CD4-positive, alpha-beta memory T cell (primary cell): ENCODE data around the gene ANKMY1. TPM values are rescaled to one million over a fixed set of nuclear protein-coding genes. Genes with fewer than 3 reads are reported as not detected.

Source experiments
- CTCF ChIA-PET: fragments of 350-600 bp; sonication (Branson Sonifier 250); formaldehyde crosslinking; loops from one replicate; lab custom pipeline; 2021; ENCODE audit warnings: inconsistent platforms; ENCODE audit not compliant: partially characterized antibody; lab: Charles Lee
- POLR2A ChIA-PET: fragments of 350-600 bp; sonication (Branson Sonifier 250); formaldehyde crosslinking; loops from one replicate; lab custom pipeline; 2021; ENCODE audit not compliant: partially characterized antibody; lab: Charles Lee
- DNase-seq, 5 donors: peaks; one replicate each; pipeline versions ENCODE4 v3.0.0 to v3.0.0-alpha.2; 2020 to 2022; ENCODE audit warnings: mixed read lengths in 1 of 5
- H3K27ac ChIP-seq: one replicate; pipeline ENCODE4 v1.7.0; 2013; ENCODE audit warnings: low read depth, low read length
- H3K27me3 ChIP-seq: 2 replicates; pipeline ENCODE4 v1.7.0; 2013; ENCODE audit warnings: mild to moderate bottlenecking, low read length, moderate library complexity; ENCODE audit not compliant: insufficient read depth
- H3K36me3 ChIP-seq: 2 replicates; pipeline ENCODE4 v1.7.0; 2013; ENCODE audit warnings: mild to moderate bottlenecking, low read length, moderate library complexity; ENCODE audit not compliant: insufficient read depth
- H3K4me1 ChIP-seq: 2 replicates; pipeline ENCODE4 v1.7.0; 2013; ENCODE audit warnings: mild to moderate bottlenecking, low read length, moderate library complexity; ENCODE audit not compliant: insufficient read depth
- H3K4me3 ChIP-seq, 2 donors: one replicate each; pipeline ENCODE4 v1.7.0; 2013; ENCODE audit warnings: low read length in 2 of 2, mild to moderate bottlenecking in 1 of 2
- H3K9me3 ChIP-seq, 2 donors: one replicate each; pipeline ENCODE4 v1.7.0; 2013; ENCODE audit warnings: low read length in 2 of 2, control low read depth in 1 of 2; ENCODE audit not compliant: control insufficient read depth in 1 of 2
- H3K27ac Mint-ChIP-seq, 7 donors: one replicate each; pipeline ENCODE4 v1.8.0; 2020 to 2021; ENCODE audit warnings: mixed read lengths in 7 of 7, mild to moderate bottlenecking in 6 of 7, inconsistent platforms in 3 of 7, moderate library complexity in 3 of 7
- H3K27me3 Mint-ChIP-seq, 2 donors: one replicate each; pipeline ENCODE4 v1.8.0; 2020 to 2021; ENCODE audit warnings: mixed read lengths in 2 of 2
- H3K36me3 Mint-ChIP-seq, 2 donors: one replicate each; pipeline ENCODE4 v1.8.0; 2020 to 2021; ENCODE audit warnings: mixed read lengths in 2 of 2, inconsistent platforms in 1 of 2, mild to moderate bottlenecking in 1 of 2
- H3K4me1 Mint-ChIP-seq, 4 donors: one replicate each; pipeline ENCODE4 v1.8.0; 2020 to 2021; ENCODE audit warnings: mixed read lengths in 4 of 4, mild to moderate bottlenecking in 1 of 4
- H3K4me3 Mint-ChIP-seq, 8 donors: one replicate each; pipeline ENCODE4 v1.8.0; 2020 to 2021; ENCODE audit warnings: mixed read lengths in 8 of 8, mild to moderate bottlenecking in 7 of 8, moderate library complexity in 6 of 8, inconsistent platforms in 3 of 8
- H3K9me3 Mint-ChIP-seq, 8 donors: one replicate each; pipeline ENCODE4 v1.8.0; 2020 to 2021; ENCODE audit warnings: mixed read lengths in 8 of 8, mild to moderate bottlenecking in 5 of 8, inconsistent platforms in 3 of 8, moderate library complexity in 1 of 8
- intact Hi-C: fragments of 100-400 bp; cut with micrococcal nuclease; formaldehyde crosslinking; loops from one replicate; pipeline ENCODE4 v1.15.1; 2023
- polyA plus RNA-seq, 2 donors: library from polyadenylated mRNA; unstranded; fragments of 300-500 nt; fragmentation: Illumina TruSeq; gene quantifications; one replicate each; pipeline ENCODE4 v1.2.3, GENCODE V29; 2021
- total RNA-seq, 2 experiments: library from RNA; stranded (reverse); gene quantifications; one replicate each; pipeline ENCODE4 v1.2.3, GENCODE V29; 2021

The ANKMY1 gene
- total and polyA plus RNA-seq, 4 experiments from 2014 or later: 9.4 to 84.8 (median 43.3) TPM

GRCh38 chr2:240569998-240570530 lies 12.3 kb upstream of the ANKMY1 start:
- peaks cover 55% of the 10 kb centered on the region for H3K4me1 ChIP-seq
- POLR2A ChIA-PET: interaction anchor here (16.4 to 20.6 kb wide), 2 partner anchors 14 to 17 kb away, joined by 249 to 461 read pairs; partner anchors contain the start of genes ANKMY1, CAPN10 and DUSP28

DNA sequence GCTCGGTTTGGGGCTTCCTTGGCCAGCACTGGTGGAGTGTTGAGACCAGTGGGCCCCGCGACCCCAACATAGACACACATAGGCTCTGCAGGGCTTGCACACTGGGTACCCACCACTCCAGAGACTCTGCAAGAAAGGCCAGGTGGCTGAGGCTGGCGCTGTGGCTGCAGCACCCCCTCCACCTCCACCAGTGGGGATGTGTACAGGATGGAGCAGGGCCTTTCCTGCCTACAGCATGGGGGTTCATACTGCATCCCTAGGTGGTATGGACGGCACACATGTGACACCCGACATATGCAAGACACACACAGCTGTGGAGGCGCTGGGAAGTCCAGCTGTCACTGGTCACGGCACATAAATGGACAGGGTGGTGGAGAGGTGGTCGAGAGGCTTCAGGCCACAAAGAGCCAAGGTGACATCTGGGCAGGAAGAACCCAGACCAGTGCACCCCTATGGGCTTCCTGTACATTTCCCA lies 11.8 kb upstream of the ANKMY1 start:
- no peak for DNase-seq
- Histone ChIP-seq H3K36me3 (peaks cover 9% of the 10 kb centered on the region), H3K27ac (peak overlapping the region; percentile 60), H3K4me1 (peaks cover 60% of the 10 kb centered on the region), H3K27me3 (no peaks in the 10 kb centered on the region), H3K4me3 (peak overlapping the region; percentile 76 to 88), H3K9me3 (no peaks in the 10 kb centered on the region)
- intact Hi-C loops: loop anchor here (5.0 to 10.0 kb wide), 5 partner anchors 132 to 1313 kb away; partner anchors contain the start of genes ATG4B, DTYMK, GPC1 and HDLBP
- POLR2A ChIA-PET: interaction anchor here (0.6 to 20.6 kb wide), 7 partner anchors 9 to 135 kb away, joined by 3 to 461 read pairs (median 6); partner anchors contain the start of genes ANKMY1, CAPN10 and DUSP28
- peak overlapping the region; percentile 86 to 89 (median 88) for H3K4me3 Mint-ChIP-seq
- peaks cover 34 to 62% (median 49%) of the 10 kb centered on the region in 4 donors for H3K4me1 Mint-ChIP-seq
- peak overlapping the region; percentile 52 to 90 (median 80) for H3K27ac Mint-ChIP-seq
- CTCF ChIA-PET: interaction anchor here (0.6 to 3.5 kb wide), 5 partner anchors 10 to 114 kb away, joined by 3 to 19 read pairs (median 6); partner anchors contain the start of gene CAPN10
- no peaks in the 10 kb centered on the region for H3K9me3 Mint-ChIP-seq
- H3K36me3 Mint-ChIP-seq: peaks cover 8 to 47% of the 10 kb centered on the region in 2 donors
- H3K27me3 Mint-ChIP-seq: no peaks in the 10 kb centered on the region

More at GRCh38 chr2:240569998-240570530, 12.3 kb upstream of the ANKMY1 start:
- DNase-seq: peak in 1 of 5 donors; percentile 42
- Mint-ChIP-seq H3K27me3 (no peaks in the 10 kb centered on the region), H3K36me3 (peaks cover 3 to 44% of the 10 kb centered on the region in 2 donors), H3K27ac (peak overlapping the region in 6 of 7 donors; percentile 37 to 90 (median 64)), H3K9me3 (no peaks in the 10 kb centered on the region), H3K4me3 (peak overlapping the region; percentile 86 to 89 (median 88)), H3K4me1 (peaks cover 29 to 56% (median 44%) of the 10 kb centered on the region in 4 donors)
- H3K27me3 ChIP-seq: no peaks in the 10 kb centered on the region
- intact Hi-C loops: loop anchor here (5.0 to 10.0 kb wide), 5 partner anchors 133 to 1312 kb away; partner anchors contain the start of genes ATG4B, DTYMK, GPC1 and HDLBP
- CTCF ChIA-PET: interaction anchor here (2.4 to 3.5 kb wide), 2 partner anchors 10 to 16 kb away, joined by 7 to 19 read pairs; partner anchors contain the start of gene CAPN10
- H3K36me3 ChIP-seq: peaks cover 14% of the 10 kb centered on the region
- no peaks in the 10 kb centered on the region for H3K9me3 ChIP-seq
- peak overlapping the region; percentile 60 for H3K27ac ChIP-seq
- peak overlapping the region; percentile 76 to 88 for H3K4me3 ChIP-seq

DNA sequence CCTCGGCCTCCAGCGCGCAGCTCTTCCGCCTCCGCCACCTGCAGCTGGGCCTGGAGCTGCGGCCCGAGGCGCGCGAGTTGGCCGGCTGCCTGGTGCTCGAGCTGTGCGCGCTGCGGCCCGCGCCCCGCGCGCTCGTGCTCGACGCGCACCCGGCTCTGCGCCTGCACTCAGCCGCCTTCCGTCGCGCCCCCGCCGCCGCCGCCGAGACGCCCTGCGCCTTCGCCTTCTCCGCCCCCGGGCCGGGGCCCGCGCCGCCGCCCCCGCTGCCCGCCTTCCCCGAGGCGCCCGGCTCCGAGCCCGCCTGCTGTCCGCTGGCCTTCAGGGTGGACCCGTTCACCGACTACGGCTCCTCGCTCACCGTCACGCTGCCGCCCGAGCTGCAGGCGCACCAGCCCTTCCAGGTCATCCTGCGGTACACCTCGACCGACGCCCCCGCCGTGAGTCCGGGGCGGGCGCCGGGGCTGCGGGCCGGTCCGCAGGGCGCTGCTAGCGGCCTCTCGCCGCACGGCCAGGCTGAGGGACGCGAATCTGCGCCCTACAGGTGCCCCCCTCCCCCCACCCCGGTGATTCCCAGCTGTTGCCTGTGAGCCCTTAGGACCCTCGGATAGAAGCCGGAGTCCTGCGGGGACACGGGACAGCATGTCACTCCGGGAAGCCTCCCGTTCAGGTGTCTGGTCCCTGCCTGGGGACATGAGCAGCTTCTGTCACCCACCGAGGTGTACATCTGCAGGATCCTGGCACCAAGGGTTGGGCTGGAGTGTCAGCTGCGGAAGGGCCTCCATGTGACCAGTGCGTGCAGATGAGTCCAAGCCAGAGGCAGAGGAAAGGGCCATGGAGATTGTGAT lies 11.1 kb upstream of the ANKMY1 start:
- Mint-ChIP-seq H3K27me3 (no peaks in the 10 kb centered on the region), H3K36me3 (peaks cover 11 to 48% of the 10 kb centered on the region in 2 donors), H3K9me3 (no peaks in the 10 kb centered on the region), H3K4me1 (peaks cover 37 to 68% (median 56%) of the 10 kb centered on the region in 4 donors), H3K27ac (peak overlapping the region; percentile 52 to 90 (median 82)), H3K4me3 (peak overlapping the region; percentile 86 to 89 (median 88))
- H3K36me3 ChIP-seq: peaks cover 2% of the 10 kb centered on the region
- intact Hi-C loops: loop anchor here (1.0 to 10.0 kb wide), 6 partner anchors 9 to 1313 kb away; partner anchors contain the start of genes ATG4B, DTYMK, DUSP28 and GPC1
- ChIA-PET CTCF (interaction anchor here (0.6 to 3.5 kb wide), 6 partner anchors 9 to 115 kb away, joined by 3 to 19 read pairs (median 4); partner anchors contain the start of gene CAPN10), POLR2A (interaction anchor here (0.6 to 20.6 kb wide), 7 partner anchors 10 to 136 kb away, joined by 3 to 461 read pairs (median 6); partner anchors contain the start of genes ANKMY1, CAPN10 and DUSP28)
- peak in 4 of 5 donors; percentile 63 to 82 (median 76) for DNase-seq
- peaks cover 67% of the 10 kb centered on the region for H3K4me1 ChIP-seq
- no peaks in the 10 kb centered on the region for H3K27me3 ChIP-seq
- no peaks in the 10 kb centered on the region for H3K9me3 ChIP-seq
- H3K4me3 ChIP-seq: peak overlapping the region; percentile 76 to 88
- H3K27ac ChIP-seq: peak overlapping the region; percentile 60

GRCh38 chr2:240567872-240568677 lies 10.3 kb upstream of the ANKMY1 start, which contains the start of gene RNPEPL1:
Gene RNPEPL1 (plus strand): TSS chr2:240568484. CDS start chr2:240568587, 103 bp downstream.
- Histone ChIP-seq H3K9me3 (no peaks in the 10 kb centered on the region), H3K27ac (peak within 1 kb of the TSS; percentile 85), H3K4me3 (peak within 1 kb of the TSS; percentile 87 to 88), H3K4me1 (peaks cover 75% of the 10 kb centered on the region), H3K36me3 (peaks cover 5% of the 10 kb centered on the region), H3K27me3 (no peaks in the 10 kb centered on the region)
- Mint-ChIP-seq H3K27me3 (no peaks in the 10 kb centered on the region), H3K4me1 (peaks cover 41 to 76% (median 62%) of the 10 kb centered on the region in 4 donors), H3K4me3 (peak within 1 kb of the TSS; percentile 90 to 96 (median 94)), H3K36me3 (peaks cover 11 to 52% of the 10 kb centered on the region in 2 donors), H3K9me3 (no peaks in the 10 kb centered on the region), H3K27ac (peak within 1 kb of the TSS; percentile 94 to 99 (median 98))
- DNase-seq: peak; percentile 53 to 76 (median 58)
- ChIA-PET CTCF (interaction anchor here (0.6 to 3.5 kb wide), 5 partner anchors 10 to 54 kb away, joined by 3 to 61 read pairs (median 11); partner anchors contain the start of gene CAPN10), POLR2A (interaction anchor here (1.1 to 20.6 kb wide), 8 partner anchors 10 to 137 kb away, joined by 3 to 461 read pairs (median 38); partner anchors contain the start of genes ANKMY1, CAPN10, DUSP28 and GPR35)
- intact Hi-C loops: loop anchor here (1.0 to 10.0 kb wide), 6 partner anchors 8 to 1314 kb away; partner anchors contain the start of genes ATG4B, DTYMK, DUSP28 and GPC1

DNA sequence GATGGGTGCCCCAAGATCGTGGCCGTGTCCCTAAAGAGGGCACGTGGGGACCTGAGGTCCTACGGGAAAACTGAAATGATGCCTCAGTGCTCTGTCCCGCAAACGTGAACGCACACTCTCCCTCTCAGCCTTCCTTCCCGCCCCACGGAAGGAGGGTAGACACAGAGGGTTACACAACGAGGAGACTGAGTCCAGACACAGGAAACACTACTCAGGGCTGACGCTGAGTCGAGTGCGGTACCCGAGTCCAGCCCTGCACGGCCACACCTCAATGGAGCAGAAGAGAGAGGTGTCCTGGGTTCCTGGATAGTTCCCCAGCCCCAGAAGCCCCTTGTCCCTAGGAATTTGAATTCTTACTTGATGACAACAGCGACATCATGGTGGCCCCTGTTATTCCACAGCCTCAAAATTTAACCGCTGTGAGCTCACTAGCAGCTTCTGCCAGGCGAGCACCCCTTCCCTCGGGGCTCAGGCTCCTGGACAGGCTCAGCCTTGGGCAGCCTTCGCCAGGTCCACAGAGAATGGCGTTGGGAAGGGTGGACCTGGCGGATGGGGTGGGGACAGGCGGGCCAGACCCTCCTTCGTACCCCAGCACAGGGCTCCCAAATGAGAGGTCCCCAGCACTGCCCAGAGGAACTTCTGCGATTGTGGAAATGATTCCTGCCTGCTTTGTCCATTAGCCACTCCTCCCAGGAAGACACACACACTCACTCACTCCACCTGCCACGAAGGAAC lies 9.5 kb upstream of the ANKMY1 start:
- H3K4me3 Mint-ChIP-seq: peak overlapping the region; percentile 90 to 96 (median 94)
- Histone ChIP-seq H3K4me1 (peaks cover 83% of the 10 kb centered on the region), H3K9me3 (no peaks in the 10 kb centered on the region), H3K36me3 (peaks cover 8% of the 10 kb centered on the region), H3K27me3 (no peaks in the 10 kb centered on the region), H3K27ac (peak overlapping the region; percentile 85), H3K4me3 (peak overlapping the region; percentile 71 to 87)
- ChIA-PET POLR2A (interaction anchor here (1.1 to 20.6 kb wide), 7 partner anchors 11 to 264 kb away, joined by 3 to 461 read pairs (median 34); partner anchors contain the start of genes ANKMY1, CAPN10, DUSP28 and GPR35), CTCF (interaction anchor here (0.9 to 3.8 kb wide), 9 partner anchors 10 to 164 kb away, joined by 3 to 61 read pairs (median 7); partner anchors contain the start of gene CAPN10)
- intact Hi-C loops: loop anchor here (5.0 to 10.0 kb wide), 5 partner anchors 130 to 1315 kb away; partner anchors contain the start of genes ATG4B, DTYMK, GPC1 and HDLBP
- peaks cover 11 to 51% of the 10 kb centered on the region in 2 donors for H3K36me3 Mint-ChIP-seq
- peak; percentile 42 to 74 (median 51) for DNase-seq
- H3K27me3 Mint-ChIP-seq: no peaks in the 10 kb centered on the region
- peak overlapping the region; percentile 94 to 99 (median 98) for H3K27ac Mint-ChIP-seq
- peaks cover 43 to 83% (median 67%) of the 10 kb centered on the region in 4 donors for H3K4me1 Mint-ChIP-seq
- H3K9me3 Mint-ChIP-seq: no peaks in the 10 kb centered on the region
